GM23338 (cell line): ENCODE measurements around the gene POLR1E. TPM values are rescaled to one million over a fixed set of nuclear protein-coding genes. Genes with fewer than 3 reads are reported as not detected.

Experiments
- ATAC-seq: fragments of 200-7000 bp; cut with Tn5 transposase; 3 replicates; pipeline ENCODE4 v1.9.1; 2020
- DNase-seq: peaks from one replicate; pipeline ENCODE4 v3.0.0-alpha.2; 2015; ENCODE audit warnings: low spot score
- H2AFZ ChIP-seq: fragments of 200-600 bp; sonication (generic); 2 replicates; pipeline ENCODE4 v1.8.0; 2016; ENCODE audit warnings: antibody characterized with exemption, mild to moderate bottlenecking, moderate library complexity
- H3F3A ChIP-seq: fragments of 200-600 bp; sonication (generic); replicated peaks from 2 replicates; pipeline ENCODE4 v1.8.0; 2017; ENCODE audit warnings: antibody characterized with exemption, mixed run types, low read depth
- H3K27ac ChIP-seq: fragments of 200-600 bp; sonication (generic); 2 replicates; pipeline ENCODE4 v1.6.1; 2016; ENCODE audit warnings: low read depth
- H3K27me3 ChIP-seq: fragments of 200-600 bp; sonication (generic); 2 replicates; pipeline ENCODE4 v1.8.0; 2016; ENCODE audit warnings: mild to moderate bottlenecking, mixed run types, moderate library complexity; ENCODE audit not compliant: insufficient read depth
- H3K36me3 ChIP-seq: fragments of 200-600 bp; sonication (generic); 2 replicates; pipeline ENCODE4 v1.8.0; 2016; ENCODE audit warnings: mild to moderate bottlenecking; ENCODE audit not compliant: insufficient read depth
- H3K4me1 ChIP-seq: fragments of 200-600 bp; sonication (generic); 2 replicates; pipeline ENCODE4 v1.8.0; 2016; ENCODE audit warnings: mild to moderate bottlenecking, moderate library complexity; ENCODE audit not compliant: insufficient read depth
- H3K4me2 ChIP-seq: fragments of 200-600 bp; sonication (generic); 2 replicates; pipeline ENCODE4 v1.7.1; 2017; ENCODE audit warnings: mixed run types
- H3K4me3 ChIP-seq: fragments of 200-600 bp; sonication (generic); 2 replicates; pipeline ENCODE4 v1.6.1; 2016; ENCODE audit warnings: mixed run types
- H3K79me2 ChIP-seq: fragments of 200-600 bp; sonication (generic); replicated peaks from 2 replicates; pipeline ENCODE4 v1.8.0; 2017; ENCODE audit warnings: mild to moderate bottlenecking; ENCODE audit not compliant: insufficient read depth
- H3K9me2 ChIP-seq: fragments of 200-600 bp; sonication (generic); 2 replicates; pipeline ENCODE4 v1.8.0; 2017; ENCODE audit not compliant: insufficient read depth
- H4K20me1 ChIP-seq: fragments of 200-600 bp; sonication (generic); replicated peaks from 2 replicates; pipeline ENCODE4 v1.8.0; 2017; ENCODE audit warnings: mild to moderate bottlenecking; ENCODE audit not compliant: insufficient read depth
- H3K27ac Mint-ChIP-seq: 2 replicates; pipeline ENCODE4 v1.8.0; 2020; ENCODE audit warnings: inconsistent platforms, mild to moderate bottlenecking, moderate library complexity, mixed read lengths
- H3K27me3 Mint-ChIP-seq: 3 replicates; pipeline ENCODE4 v1.8.0; 2022; ENCODE audit warnings: low read depth, mild to moderate bottlenecking, moderate library complexity, mixed read lengths, inconsistent platforms; ENCODE audit not compliant: insufficient read depth, poor library complexity
- H3K36me3 Mint-ChIP-seq: 3 replicates; pipeline ENCODE4 v1.8.0; 2021; ENCODE audit warnings: low read depth, mild to moderate bottlenecking, inconsistent platforms, moderate library complexity, mixed read lengths
- H3K4me1 Mint-ChIP-seq: 3 replicates; pipeline ENCODE4 v1.8.0; 2020; ENCODE audit warnings: mild to moderate bottlenecking, inconsistent platforms, mixed read lengths
- H3K4me3 Mint-ChIP-seq: 3 replicates; pipeline ENCODE4 v1.8.0; 2021; ENCODE audit warnings: moderate library complexity, mild to moderate bottlenecking, inconsistent platforms, mixed read lengths
- H3K9me3 Mint-ChIP-seq: 3 replicates; pipeline ENCODE4 v1.8.0; 2020; ENCODE audit warnings: moderate library complexity, mild to moderate bottlenecking, inconsistent platforms, mixed read lengths
- CREB1 ChIP-seq: fragments of 250-450 bp; sonication (Bioruptor Pico); IDR thresholded peaks from 2 replicates; pipeline ENCODE4 v1.5.0; 2020; ENCODE audit warnings: low read depth, mild to moderate bottlenecking, moderate library complexity
- JUNB ChIP-seq: IDR thresholded peaks from one replicate; pipeline ENCODE4 v1.6.1; 2016; ENCODE audit warnings: antibody characterized with exemption; ENCODE audit not compliant: unreplicated experiment
- NANOG ChIP-seq: IDR thresholded peaks from 2 replicates; pipeline ENCODE4 v1.6.1; 2016; ENCODE audit warnings: antibody characterized with exemption, borderline replicate concordance
- REST ChIP-seq: IDR thresholded peaks from one replicate; pipeline ENCODE4 v1.6.1; 2018; ENCODE audit warnings: antibody characterized with exemption; ENCODE audit not compliant: unreplicated experiment
- ZNF114 ChIP-seq: fragments of 250-450 bp; sonication (Bioruptor Pico); IDR thresholded peaks from 2 replicates; pipeline ENCODE4 v1.5.0; 2020; ENCODE audit warnings: mild to moderate bottlenecking, moderate library complexity
- ZNF462 ChIP-seq: fragments of 250-450 bp; sonication (Bioruptor Pico); IDR thresholded peaks from 2 replicates; pipeline ENCODE4 v1.5.0; 2020; ENCODE audit warnings: mild to moderate bottlenecking, moderate library complexity
- polyA plus RNA-seq: library from polyadenylated mRNA; unstranded; fragments of >200 nt; fragmentation: Nextera tagmentation; extraction: Ambion mirVana; gene quantifications from 2 replicates; pipeline ENCODE4 v1.2.1, GENCODE V29; 2016
- total RNA-seq: library from RNA; depleted of rRNA; stranded (reverse); fragments of >200 nt; shearing (Covaris generic); gene quantifications from 2 replicates; pipeline ENCODE4 v1.2.3, GENCODE V29; 2014

The POLR1E gene
- total and polyA plus RNA-seq, 2 experiments from 2014 or later: 19.2 to 45.5 TPM

DNA sequence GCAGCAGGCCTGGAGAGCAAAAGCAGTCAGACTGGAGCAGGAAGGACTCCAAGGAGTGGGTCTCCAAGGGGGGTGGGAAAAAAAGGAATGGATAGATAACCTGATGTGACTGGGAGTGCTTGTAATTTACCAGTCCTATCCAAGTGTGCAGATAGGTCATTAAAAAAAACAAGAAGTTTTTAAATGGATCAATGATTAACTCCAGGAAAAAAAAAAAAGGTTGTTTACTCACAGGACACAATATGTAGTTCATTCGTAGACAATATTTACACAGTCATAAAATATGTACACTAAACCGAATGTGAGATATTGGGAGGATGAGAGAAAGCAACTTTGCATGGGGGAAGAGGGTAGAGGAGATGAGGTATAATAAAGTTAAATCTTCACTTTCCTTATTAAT lies 40.9 kb upstream of the POLR1E start (continued):
- TF ChIP-seq ZNF462 (no peak), ZNF114 (CRISPR knock-in tag) (no peak), NANOG (no peak), JUNB (no peak)

DNA sequence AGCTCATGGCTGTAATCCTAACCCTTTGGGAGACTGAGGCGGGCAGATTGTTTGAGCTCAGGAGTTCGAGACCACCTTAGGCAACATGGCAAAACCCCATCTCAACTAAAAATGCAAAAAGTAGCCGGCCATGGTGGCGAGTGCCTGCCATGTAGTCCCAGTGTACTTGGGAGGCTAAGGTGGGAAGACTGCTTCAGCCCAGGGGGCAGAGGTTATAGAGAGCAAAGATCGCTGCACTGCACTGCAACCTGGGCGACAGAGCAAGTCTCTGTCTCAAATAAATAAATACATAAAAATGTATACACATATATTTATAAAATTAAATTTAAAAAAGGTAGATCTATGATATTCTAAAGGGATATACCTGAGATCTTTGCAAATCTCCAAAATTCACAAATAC lies 39.9 kb upstream of the POLR1E start:
- H3K79me2 ChIP-seq: peaks cover 77% of the 10 kb centered on the region
- H2AFZ ChIP-seq: no peak overlapping the region
- peaks cover 16% of the 10 kb centered on the region for H3K4me1 Mint-ChIP-seq
- H4K20me1 ChIP-seq: peaks cover 42% of the 10 kb centered on the region
- H3F3A ChIP-seq: no peaks in the 10 kb centered on the region
- no peak for ATAC-seq
- no peak overlapping the region for H3K4me3 Mint-ChIP-seq
- peaks cover 4% of the 10 kb centered on the region for H3K36me3 ChIP-seq
- H3K4me3 ChIP-seq: no peak overlapping the region
- H3K27me3 ChIP-seq: no peaks in the 10 kb centered on the region
- H3K36me3 Mint-ChIP-seq: peaks cover 22% of the 10 kb centered on the region
- no peaks in the 10 kb centered on the region for H3K27me3 Mint-ChIP-seq
- H3K27ac Mint-ChIP-seq: no peak overlapping the region
- peaks cover 4% of the 10 kb centered on the region; the same call in 1 of the 2 replicates for H3K4me1 ChIP-seq
- no peaks in the 10 kb centered on the region for H3K9me2 ChIP-seq
- DNase-seq: no peak
- no peaks in the 10 kb centered on the region for H3K9me3 Mint-ChIP-seq
- no peak overlapping the region for H3K4me2 ChIP-seq
- no peak overlapping the region for H3K27ac ChIP-seq
- TF ChIP-seq CREB1 (CRISPR knock-in tag) (no peak), ZNF462 (no peak), JUNB (no peak), REST (no peak)
